K562 (cell line): Measurements from ENCODE around the gene SF3B1. TPM values are rescaled to one million over a fixed set of nuclear protein-coding genes. Genes with fewer than 3 reads are reported as not detected.

Experiments
- BRD9 ChIP-seq: fragments of 450-650 bp; IDR thresholded peaks from 2 replicates; pipeline ENCODE4 v1.6.1; 2018; ENCODE audit warnings: low read depth; ENCODE audit not compliant: partially characterized antibody
- CHD1 ChIP-seq: fragments of 200-600 bp; sonication (generic); IDR thresholded peaks from one replicate; pipeline ENCODE4 v1.6.1; 2012; ENCODE audit warnings: mild to moderate bottlenecking, moderate library complexity, low read length, inconsistent platforms
- CUX1 ChIP-seq: fragments of 200-800 bp; sonication (Bioruptor generic); IDR thresholded peaks from 2 replicates; pipeline ENCODE4 v1.6.1; 2016; ENCODE audit warnings: missing genetic modification characterization, missing compliant biosample characterization
- ERF ChIP-seq: fragments of 450-650 bp; formaldehyde crosslinking; IDR thresholded peaks from 2 replicates; pipeline ENCODE4 v1.4.0; 2020; ENCODE audit warnings: mild to moderate bottlenecking, mixed read lengths
- GABPA ChIP-seq: fragments of 200-800 bp; sonication (Bioruptor generic); conservative IDR thresholded peaks from 2 replicates; pipeline ENCODE4 v1.6.1; 2016; ENCODE audit warnings: low read depth, missing genetic modification characterization, missing compliant biosample characterization
- HMGXB4 ChIP-seq: sonication (generic); formaldehyde crosslinking; IDR thresholded peaks from 2 replicates; pipeline ENCODE4 v1.8.1; 2023; ENCODE audit warnings: mild to moderate bottlenecking, missing genetic modification reagents
- KHSRP ChIP-seq: fragments of 450-650 bp; IDR thresholded peaks from 2 replicates; pipeline ENCODE4 v1.6.1; 2017
- MBD1 ChIP-seq: fragments of 250-450 bp; sonication (Bioruptor Pico); IDR thresholded peaks from 2 replicates; pipeline ENCODE4 v1.8.0; 2022; ENCODE audit warnings: inconsistent platforms
- MCM5 ChIP-seq: fragments of 450-650 bp; IDR thresholded peaks from 2 replicates; pipeline ENCODE4 v1.6.1; 2016; ENCODE audit warnings: low read depth
- POLR2B ChIP-seq: fragments of 450-650 bp; IDR thresholded peaks from 2 replicates; pipeline ENCODE4 v1.6.1; 2018; ENCODE audit warnings: low read depth; ENCODE audit not compliant: partially characterized antibody
- POLR3G ChIP-seq: IDR thresholded peaks from 2 replicates; pipeline ENCODE4 v1.6.1; 2011; ENCODE audit not compliant: insufficient read length, insufficient replicate concordance; ENCODE audit errors: extremely low read depth
- PRMT5 ChIP-seq: sonication (generic); formaldehyde crosslinking; IDR thresholded peaks from 2 replicates; pipeline ENCODE4 v1.5.0; 2020; ENCODE audit warnings: missing genetic modification reagents
- SAFB ChIP-seq: fragments of 200-400 bp; formaldehyde crosslinking; IDR thresholded peaks from 2 replicates; pipeline ENCODE4 v1.6.1; 2017; ENCODE audit warnings: low read depth, low read length, borderline replicate concordance
- STAG1 ChIP-seq: sonication (generic); formaldehyde crosslinking; IDR thresholded peaks from 2 replicates; pipeline ENCODE4 v1.5.0; 2020; ENCODE audit warnings: missing genetic modification reagents, borderline replicate concordance
- TEAD2 ChIP-seq: fragments of 450-650 bp; IDR thresholded peaks from 2 replicates; pipeline ENCODE4 v1.6.1; 2016; ENCODE audit warnings: missing genetic modification characterization, control low read depth, missing compliant biosample characterization
- U2AF1 ChIP-seq: fragments of 200-400 bp; formaldehyde crosslinking; optimal IDR thresholded peaks from 2 replicates; pipeline ENCODE3; 2017; ENCODE audit warnings: mild to moderate bottlenecking, low read depth, low read length, moderate library complexity
- ZNF232 ChIP-seq: sonication (generic); formaldehyde crosslinking; IDR thresholded peaks from 2 replicates; pipeline ENCODE4 v1.8.0; 2022; ENCODE audit warnings: mild to moderate bottlenecking, missing genetic modification reagents
- ZNF274 ChIP-seq: IDR thresholded peaks from 2 replicates; pipeline ENCODE4 v1.6.1; 2011; ENCODE audit warnings: low read depth, mild to moderate bottlenecking, low read length, moderate library complexity, borderline replicate concordance
- polyA plus RNA-seq, 8 experiments: library from polyadenylated mRNA; depleted of rRNA in 4 of 8; stranded (reverse) in 5 of 8; unstranded in 3 of 8; fragments of >200 nt; fragmentation: Nextera tagmentation in 2 of 8; fragmentation: Illumina TruSeq in 1 of 8; extraction: Ambion mirVana in 2 of 8; extraction: Trizol in 1 of 8; gene quantifications; 2 replicates each; pipeline versions ENCODE4 v1.2.1 to v1.2.3, GENCODE V29; 2011 to 2014; ENCODE audit warnings: inconsistent platforms in 1 of 8, missing spikeins in 1 of 8
- total RNA-seq, 7 experiments: library from RNA; depleted of rRNA in 6 of 7; stranded (reverse); fragments of >200 nt in 6 of 7; fragmentation: Illumina TruSeq in 2 of 7; extraction: Trizol in 2 of 7; gene quantifications; 2 replicates each; pipeline versions ENCODE4 v1.2.1 to v1.2.3, GENCODE V29; 2011 to 2021; ENCODE audit warnings: low replicate concordance in 1 of 7
- TF ChIP-seq, protein P1 (sequence below): fragments of 250-450 bp; sonication (Bioruptor Pico); IDR thresholded peaks from 2 replicates; pipeline ENCODE4 v1.8.0; 2021; ENCODE audit warnings: borderline replicate concordance, mild to moderate bottlenecking, moderate library complexity; ENCODE audit not compliant: poor library complexity, severe bottlenecking

SF3B1 gene
- total and polyA plus RNA-seq, 9 of the 15 experiments (the other 6 are each of a cell fraction or from before 2014, with no cell fraction given) = 96.2 to 377 (median 177) TPM

GRCh38 chr2:197453123-197453913, 18.5 kb upstream of the SF3B1 start, which contains the start of gene COQ10B (continued):
- TF ChIP-seq MCM5 = no peak
- no peak for TF ChIP-seq U2AF1
- no peak for TF ChIP-seq PRMT5 (CRISPR knock-in tag)
- TF ChIP-seq MBD1 (CRISPR knock-in tag) = no peak
- peak; percentile 80 for TF ChIP-seq POLR2B
- TF ChIP-seq, protein P1, sequence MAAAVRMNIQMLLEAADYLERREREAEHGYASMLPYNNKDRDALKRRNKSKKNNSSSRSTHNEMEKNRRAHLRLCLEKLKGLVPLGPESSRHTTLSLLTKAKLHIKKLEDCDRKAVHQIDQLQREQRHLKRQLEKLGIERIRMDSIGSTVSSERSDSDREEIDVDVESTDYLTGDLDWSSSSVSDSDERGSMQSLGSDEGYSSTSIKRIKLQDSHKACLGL = no peak
- TF ChIP-seq GABPA (tag) = peak; percentile 83
- 0 out of 2 replicates have a peak, but pooled peaks have one; percentile 37 for TF ChIP-seq ERF
- no peak for TF ChIP-seq ZNF274
- TF ChIP-seq POLR3G = no peak
- TF ChIP-seq ZNF232 (CRISPR knock-in tag) = no peak
- no peak for TF ChIP-seq TEAD2
- no peak for TF ChIP-seq HMGXB4 (CRISPR knock-in tag)
- TF ChIP-seq BRD9 = no peak
- no peak for TF ChIP-seq CUX1 (CRISPR knock-in tag)
- TF ChIP-seq SAFB = no peak
- no peak for TF ChIP-seq KHSRP
- peak; percentile 95 for TF ChIP-seq CHD1
- TF ChIP-seq STAG1 (CRISPR knock-in tag) = no peak
